IPS DF 4.7 (cell line): ENCODE measurements around the gene SLC37A1.
"Not testable (repeated sequence)": the region's sequence is repeated elsewhere in the genome, so short reads cannot be mapped to it uniquely, and the experiment has no call there.

Experiments used
- DNase-seq: peaks from one replicate; pipeline ENCODE4 v3.0.0-alpha.2; 2013; ENCODE audit warnings: low spot score; ENCODE audit errors: extremely low read depth

The SLC37A1 gene

GRCh38 chr21:42513151-42513984 is at the start of gene SLC37A1:
Gene SLC37A1, plus strand, starts transcription at chr21:42513852. Its CDS starts 4,603 bp downstream, at chr21:42518455.
- no peak for DNase-seq

GRCh38 chr21:42463861-42464515 is 49.7 kb upstream of the SLC37A1 start:
- DNase-seq, result no peak

GRCh38 chr21:42465008-42465802 is 48.4 kb upstream of the SLC37A1 start:
- DNase-seq, result no peak

- no peak for DNase-seq
These were observed 47.9 kb upstream of the SLC37A1 start for GRCh38 chr21:42465803-42466127.

DNA sequence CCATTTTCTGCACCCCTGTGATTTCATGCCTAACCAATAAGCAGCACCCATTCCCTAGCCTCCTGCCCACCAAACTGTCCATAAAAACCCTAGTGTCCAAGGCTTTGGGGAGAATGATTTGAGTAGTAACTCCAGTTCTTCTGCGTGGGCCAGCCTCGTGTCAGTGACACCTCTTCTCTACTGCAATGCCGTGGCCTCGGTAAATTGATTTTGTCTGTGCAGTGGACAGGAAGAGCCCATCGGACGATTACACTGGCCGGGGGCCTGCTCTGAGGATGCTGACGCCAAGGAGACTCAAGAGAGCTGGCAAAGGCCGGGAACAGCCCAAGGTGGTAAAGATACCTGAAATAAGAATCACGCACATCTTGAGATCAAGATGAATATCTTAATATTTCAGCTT is 47.0 kb upstream of the SLC37A1 start:
- DNase-seq, result no peak

- DNase-seq, result no peak
These were observed 46.3 kb upstream of the SLC37A1 start for GRCh38 chr21:42467140-42467983.

DNA sequence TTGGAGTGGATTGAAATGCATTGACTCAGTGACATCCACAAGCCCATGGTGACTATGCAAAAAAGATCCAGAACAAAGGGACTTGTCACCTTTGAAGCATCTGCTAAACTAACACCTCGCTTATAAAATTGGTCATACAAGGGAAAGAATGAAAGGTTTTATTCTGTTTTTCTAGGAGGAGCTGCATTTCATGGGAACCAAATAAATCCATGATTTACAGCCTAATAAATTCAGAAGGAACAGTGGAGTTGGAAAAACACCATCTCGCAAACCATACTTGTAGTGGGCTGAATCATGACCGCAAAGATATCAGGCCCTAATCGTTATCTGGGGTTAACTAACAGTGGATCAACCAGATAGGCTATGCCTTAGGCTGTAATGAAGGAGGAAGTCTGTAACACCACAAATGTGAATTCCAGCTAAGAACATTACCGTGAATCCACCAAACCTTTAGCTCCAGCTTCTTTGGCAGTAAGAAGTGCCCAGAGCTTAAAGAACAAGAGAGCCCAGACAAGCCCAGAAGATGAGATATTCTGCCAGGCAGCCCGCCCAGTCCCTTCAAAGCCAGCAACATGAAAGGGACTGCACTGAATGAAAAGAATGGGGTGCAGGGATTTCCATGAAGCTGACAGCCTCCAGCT is 45.0 kb upstream of the SLC37A1 start:
- no peak for DNase-seq

DNA sequence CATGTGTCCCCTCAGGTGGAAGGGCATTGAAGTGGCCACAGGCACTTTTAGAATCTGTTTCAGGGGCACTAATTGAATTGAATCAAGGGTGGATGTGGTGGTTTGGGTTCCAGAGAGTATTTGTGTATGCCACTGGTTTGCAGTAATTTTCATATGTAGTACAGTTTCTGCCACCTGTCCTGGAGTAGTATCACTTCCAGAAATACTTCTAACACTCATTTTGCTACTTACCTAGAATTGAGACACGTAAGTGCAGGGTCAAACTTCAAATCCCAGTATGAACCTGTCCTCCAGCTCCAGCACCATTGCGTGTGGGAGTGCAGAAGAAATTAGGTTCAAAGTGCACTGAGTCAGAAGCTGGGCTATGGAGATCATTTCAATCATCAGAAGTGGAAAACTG is 44.4 kb upstream of the SLC37A1 start:
- DNase-seq, result no peak

- not testable (repeated sequence) for DNase-seq
These were observed 43.9 kb upstream of the SLC37A1 start for GRCh38 chr21:42469726-42470125.

- no peak for DNase-seq
These were observed 42.4 kb upstream of the SLC37A1 start for GRCh38 chr21:42471206-42471605.

GRCh38 chr21:42471716-42472330 is 41.8 kb upstream of the SLC37A1 start:
- no peak for DNase-seq

DNA sequence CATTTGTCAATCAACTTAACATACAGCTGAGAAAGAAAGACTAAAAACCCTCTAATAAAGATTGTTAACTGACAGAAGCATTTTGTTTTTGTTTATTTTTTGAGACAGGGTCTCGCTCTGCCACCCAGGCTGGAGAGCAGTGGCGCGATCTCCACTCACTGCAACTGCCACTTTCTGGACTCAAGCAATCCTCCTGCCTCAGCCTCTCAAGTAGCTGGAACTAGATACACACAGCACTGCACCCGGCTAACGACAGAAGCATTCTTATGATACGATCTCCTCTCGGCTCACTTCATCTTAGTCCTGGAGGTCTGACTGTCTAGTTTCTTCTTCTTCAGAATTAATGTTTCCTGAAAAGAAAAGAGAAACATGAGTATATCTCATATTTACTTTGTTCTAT is 41.1 kb upstream of the SLC37A1 start:
- no peak for DNase-seq

- DNase-seq, result no peak
These were observed 40.1 kb upstream of the SLC37A1 start for GRCh38 chr21:42473498-42474042.

DNA sequence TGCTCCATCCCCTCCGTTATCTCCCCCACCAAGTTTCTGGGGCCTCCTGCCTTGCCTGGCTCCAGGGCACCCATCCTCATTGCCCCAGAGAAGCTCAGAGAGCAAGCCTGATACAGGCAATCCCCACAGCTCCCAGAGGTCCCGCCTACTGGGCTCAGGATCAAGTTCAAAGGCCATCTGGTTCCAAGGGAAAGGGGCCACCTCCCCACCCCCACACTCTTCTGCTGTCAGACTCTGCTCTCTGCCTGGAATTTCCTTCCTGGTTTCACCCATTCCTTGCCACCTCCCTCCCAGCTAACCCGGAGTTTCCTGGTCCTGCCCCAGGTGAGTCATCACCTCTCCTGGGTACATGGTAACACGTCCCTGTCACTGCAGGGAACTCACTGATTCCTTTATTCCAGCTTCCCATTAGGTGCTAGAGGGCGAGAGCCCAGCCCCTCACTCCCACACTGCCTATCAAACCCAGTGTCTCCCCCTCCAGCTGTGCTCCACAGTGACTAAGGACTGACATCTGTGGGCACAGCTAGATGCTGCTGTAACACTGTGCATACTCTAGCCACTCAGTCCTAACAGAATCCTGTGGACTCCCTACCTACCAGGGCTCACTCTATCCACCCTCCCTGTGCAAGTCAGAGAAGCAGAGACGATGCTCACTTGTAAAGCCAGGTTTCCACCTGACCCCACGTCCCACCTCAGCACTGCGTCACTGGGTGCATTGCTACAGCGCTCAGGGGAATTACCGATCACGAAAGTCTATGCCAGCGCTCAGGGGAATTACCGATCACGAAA is 39.4 kb upstream of the SLC37A1 start:
- DNase-seq, result no peak

DNA sequence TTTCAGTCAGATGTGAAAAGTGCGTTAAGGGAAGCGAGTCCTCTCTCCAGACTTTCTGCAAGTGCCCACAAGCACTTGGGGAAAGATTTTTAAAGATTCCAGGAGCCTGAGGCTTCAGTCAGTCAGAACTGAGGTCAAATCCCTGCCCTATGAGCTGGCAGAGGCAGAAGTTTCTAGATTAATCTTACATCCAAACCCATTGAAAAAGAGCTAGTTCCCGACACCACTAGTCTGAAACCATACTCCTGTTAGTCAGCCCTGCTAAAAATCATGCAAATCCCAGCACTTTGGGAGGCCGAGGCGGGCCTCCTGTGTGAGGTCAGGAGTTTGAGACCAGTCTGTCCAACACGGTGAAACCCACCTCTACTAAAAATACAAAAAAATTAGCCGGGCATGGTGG is 38.6 kb upstream of the SLC37A1 start:
- no peak for DNase-seq

GRCh38 chr21:42475526-42476387 is 37.9 kb upstream of the SLC37A1 start:
- no peak for DNase-seq

DNA sequence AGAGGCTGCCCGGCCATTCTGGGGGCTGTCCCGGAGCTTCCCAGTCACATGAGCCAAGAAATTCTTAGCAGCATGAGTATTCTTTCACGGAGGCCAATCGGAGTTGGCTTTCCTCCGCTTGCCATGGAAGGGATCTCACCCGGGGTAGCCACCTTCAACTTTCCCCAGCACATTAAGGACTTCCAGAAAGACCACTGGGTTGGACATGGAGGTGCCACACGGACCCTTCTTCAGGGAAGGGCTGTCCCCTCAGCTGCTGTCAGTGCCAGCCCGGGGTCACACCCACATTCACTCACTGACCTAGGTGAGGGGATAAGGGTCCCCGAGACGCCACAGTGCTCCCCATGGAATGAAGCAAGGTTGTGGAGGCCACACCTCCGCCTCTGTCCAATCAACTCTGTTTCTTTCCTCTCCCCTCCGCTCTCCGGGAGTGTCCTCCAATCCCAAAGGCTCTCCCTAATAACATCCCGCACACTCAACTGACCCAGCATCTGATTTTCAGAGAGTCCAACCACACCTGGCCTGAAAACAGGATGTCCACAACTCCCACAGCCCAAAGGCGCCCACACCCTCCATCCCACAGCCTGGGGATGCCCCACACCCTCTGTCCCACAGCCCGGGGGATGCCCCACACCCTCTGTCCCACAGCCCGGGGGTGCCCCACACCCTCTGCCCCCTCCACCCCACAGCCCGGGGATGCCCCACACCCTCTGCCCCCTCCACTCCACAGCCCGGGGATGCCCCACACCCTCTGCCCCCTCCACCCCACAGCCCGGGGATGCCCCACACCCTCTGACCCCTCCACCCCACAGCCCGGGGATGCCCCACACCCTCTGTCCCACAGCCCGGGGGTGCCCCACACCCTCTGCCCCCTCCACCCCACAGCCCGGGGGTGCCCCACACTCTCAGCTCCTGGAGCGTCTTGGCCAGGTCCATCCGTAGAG is 37.0 kb upstream of the SLC37A1 start:
- no peak for DNase-seq
